IMR-90 (cell line): ENCODE results near the gene ZNF774. TPM values are rescaled to one million over a fixed set of nuclear protein-coding genes. Genes with fewer than 3 reads are reported as not detected.

ENCODE experiments used
- ATAC-seq: fragments of 200-7000 bp; cut with Tn5 transposase; 2 replicates; pipeline ENCODE4 v1.9.1; 2020; ENCODE audit warnings: low read depth, mild to moderate bottlenecking, moderate library complexity
- BruUV-seq: library from RNA; stranded (reverse); fragments of 400-500 nt; replicated peaks from 2 replicates; lab custom pipeline; 2021; lab: Mats Ljungman, UMichigan
- CTCF ChIA-PET: fragments of 300-600 bp; formaldehyde crosslinking; extraction: SDS; loops from one replicate; lab custom pipeline; 2021; ENCODE audit warnings: antibody characterized with exemption; lab: Yijun Ruan, JAX
- POLR2A ChIA-PET: fragments of 300-600 bp; sonication (Branson Sonifier 250); formaldehyde crosslinking; loops from one replicate; lab custom pipeline; 2022; ENCODE audit warnings: antibody characterized with exemption; ENCODE audit not compliant: unreplicated experiment; lab: Charles Lee
- DNase-seq: peaks from one replicate; pipeline ENCODE4 v3.0.0; 2013
- H2AFZ ChIP-seq: replicated peaks from 2 replicates; pipeline ENCODE3; 2013; ENCODE audit warnings: low read length, mild to moderate bottlenecking; ENCODE audit not compliant: poor library complexity
- H2AK5ac ChIP-seq: 2 replicates; pipeline ENCODE4 v1.6.1; 2013; ENCODE audit warnings: low read depth, low read length, inconsistent platforms
- H2AK9ac ChIP-seq: replicated peaks from 2 replicates; pipeline ENCODE3; 2013; ENCODE audit warnings: mild to moderate bottlenecking, low read depth, low read length, moderate library complexity; ENCODE audit not compliant: poor library complexity
- H2BK120ac ChIP-seq: 2 replicates; pipeline ENCODE4 v1.6.1; 2013; ENCODE audit warnings: low read depth, low read length, inconsistent platforms
- H2BK15ac ChIP-seq: 3 replicates; pipeline ENCODE4 v1.6.1; 2013; ENCODE audit warnings: low read depth, low read length, inconsistent platforms
- H2BK20ac ChIP-seq: 2 replicates; pipeline ENCODE4 v1.6.1; 2013; ENCODE audit warnings: low read depth, mild to moderate bottlenecking, inconsistent platforms, low read length, moderate library complexity
- H2BK5ac ChIP-seq: 2 replicates; pipeline ENCODE4 v1.6.1; 2013; ENCODE audit warnings: mild to moderate bottlenecking, low read depth, low read length, inconsistent platforms; ENCODE audit not compliant: poor library complexity, severe bottlenecking
- H3K14ac ChIP-seq: replicated peaks from 2 replicates; pipeline ENCODE4 v1.6.1; 2013; ENCODE audit warnings: low read depth, low read length, inconsistent platforms
- H3K18ac ChIP-seq: 2 replicates; pipeline ENCODE4 v1.6.1; 2013; ENCODE audit warnings: low read depth, low read length, control low read depth
- H3K23ac ChIP-seq: 2 replicates; pipeline ENCODE4 v1.6.1; 2013; ENCODE audit warnings: low read depth, low read length, inconsistent platforms
- H3K27ac ChIP-seq: 2 replicates; pipeline ENCODE4 v1.5.1; 2013; ENCODE audit warnings: mild to moderate bottlenecking, control low read depth, low read length; ENCODE audit not compliant: insufficient read depth
- H3K27me3 ChIP-seq: 2 replicates; pipeline ENCODE4 v1.6.1; 2013; ENCODE audit warnings: low read length; ENCODE audit not compliant: control insufficient read depth, insufficient read depth
- H3K36me3 ChIP-seq: 2 replicates; pipeline ENCODE4 v1.6.1; 2013; ENCODE audit warnings: low read length, mixed read lengths; ENCODE audit not compliant: control insufficient read depth, insufficient read depth
- H3K4ac ChIP-seq: 2 replicates; pipeline ENCODE4 v1.6.1; 2013; ENCODE audit warnings: low read depth, low read length, inconsistent platforms
- H3K4me1 ChIP-seq: 2 replicates; pipeline ENCODE4 v1.6.1; 2013; ENCODE audit warnings: low read length, mixed read lengths; ENCODE audit not compliant: control insufficient read depth, insufficient read depth
- H3K4me2 ChIP-seq: 2 replicates; pipeline ENCODE4 v1.6.1; 2013; ENCODE audit warnings: low read depth, mild to moderate bottlenecking, control low read depth, low read length, moderate library complexity
- H3K4me3 ChIP-seq: 2 replicates; pipeline ENCODE4 v1.5.1; 2013; ENCODE audit warnings: low read depth, mild to moderate bottlenecking, control low read depth, low read length, moderate library complexity; ENCODE audit not compliant: insufficient read depth
- H3K56ac ChIP-seq: 2 replicates; pipeline ENCODE4 v1.6.1; 2013; ENCODE audit warnings: low read length, inconsistent platforms; ENCODE audit not compliant: insufficient read depth; ENCODE audit errors: extremely low read depth
- H3K79me1 ChIP-seq, 2 experiments: 2 replicates each; pipeline ENCODE4 v1.6.1; 2013; ENCODE audit warnings: low read length in 2 of 2, inconsistent platforms in 1 of 2, low read depth in 1 of 2
- H3K9ac ChIP-seq: 2 replicates; pipeline ENCODE4 v1.6.1; 2013; ENCODE audit warnings: low read depth, low read length, control low read depth
- H3K9me1 ChIP-seq: 2 replicates; pipeline ENCODE4 v1.6.1; 2013; ENCODE audit warnings: low read length, inconsistent platforms; ENCODE audit not compliant: insufficient read depth
- H3K9me3 ChIP-seq: 2 replicates; pipeline ENCODE4 v1.6.1; 2013; ENCODE audit warnings: low read length; ENCODE audit not compliant: control insufficient read depth, insufficient read depth
- H4K20me1 ChIP-seq: 2 replicates; pipeline ENCODE4 v1.6.1; 2013; ENCODE audit warnings: low read length, inconsistent platforms; ENCODE audit not compliant: insufficient read depth
- H4K5ac ChIP-seq: 2 replicates; pipeline ENCODE4 v1.6.1; 2013; ENCODE audit warnings: mild to moderate bottlenecking, low read depth, low read length, control low read depth
- H4K8ac ChIP-seq, 2 experiments: 2 replicates each; pipeline ENCODE4 v1.6.1; 2013; ENCODE audit warnings: low read depth in 2 of 2, low read length in 2 of 2, control low read depth in 1 of 2, inconsistent platforms in 1 of 2
- H4K91ac ChIP-seq: 2 replicates; pipeline ENCODE4 v1.6.1; 2013; ENCODE audit warnings: low read depth, low read length, inconsistent platforms; ENCODE audit not compliant: insufficient read depth
- MAZ ChIP-seq: IDR thresholded peaks from 2 replicates; pipeline ENCODE4 v1.6.1; 2012; ENCODE audit warnings: low read depth, mild to moderate bottlenecking, low read length, improper control_type of control experiment, moderate library complexity, borderline replicate concordance
- RAD21 ChIP-seq: IDR thresholded peaks from 2 replicates; pipeline ENCODE4 v1.6.1; 2012; ENCODE audit warnings: low read length, improper control_type of control experiment
- WGBS, 2 experiments: methylation state at CpG; one replicate each; pipeline versions ENCODE4 v1.1.5 to v1.1.7; 2013; ENCODE audit warnings: missing lambda C conversion rate in 2 of 2; ENCODE audit not compliant: insufficient read length in 1 of 2; ENCODE audit errors: extremely low coverage in 2 of 2; 5-methylcytosine and 5-hydroxymethylcytosine counted together
- dilution Hi-C: fragments of 300-500 bp; cut with HindIII; formaldehyde crosslinking; loops from one replicate; pipeline ENCODE4 v1.14.3; 2018; ENCODE audit warnings: low sequenced_read_pairs; ENCODE audit not compliant: unreplicated experiment
- in situ Hi-C: fragments of 300-500 bp; cut with MboI; formaldehyde crosslinking; loops from 3 replicates; pipeline ENCODE4 v1.14.3; 2019; ENCODE audit warnings: low sequenced_read_pairs, inconsistent platforms, mixed read lengths
- intact Hi-C: fragments of 100-400 bp; cut with micrococcal nuclease; formaldehyde crosslinking; loops from 2 replicates; pipeline ENCODE4 v1.10.0; 2022
- polyA plus RNA-seq, 3 experiments: library from polyadenylated mRNA; depleted of rRNA; stranded (reverse); fragments of >200 nt; gene quantifications; 2 replicates each; pipeline ENCODE4 v1.2.3, GENCODE V29; 2012; ENCODE audit warnings: low replicate concordance in 1 of 3
- total RNA-seq: library from RNA; depleted of rRNA; stranded (reverse); fragments of >200 nt; gene quantifications from 2 replicates; pipeline ENCODE4 v1.2.3, GENCODE V29; 2012
- TF ChIP-seq, protein P1 (sequence below): conservative IDR thresholded peaks from 2 replicates; pipeline ENCODE4 v1.5.1; 2012; ENCODE audit warnings: mild to moderate bottlenecking, low read depth, low read length, improper control_type of control experiment

Gene ZNF774
- total and polyA plus RNA-seq, 2 of the 4 experiments (the other 2 are of a cell fraction): 0.91 to 1.1 TPM

- intact Hi-C loops: no loop called here
- H2BK120ac ChIP-seq: no peak overlapping the region
- no peaks in the 10 kb centered on the region for H3K27me3 ChIP-seq
- H4K8ac ChIP-seq: no peak overlapping the region
- TF ChIP-seq RAD21 (no peak), MAZ (no peak)
- TF ChIP-seq, protein P1, sequence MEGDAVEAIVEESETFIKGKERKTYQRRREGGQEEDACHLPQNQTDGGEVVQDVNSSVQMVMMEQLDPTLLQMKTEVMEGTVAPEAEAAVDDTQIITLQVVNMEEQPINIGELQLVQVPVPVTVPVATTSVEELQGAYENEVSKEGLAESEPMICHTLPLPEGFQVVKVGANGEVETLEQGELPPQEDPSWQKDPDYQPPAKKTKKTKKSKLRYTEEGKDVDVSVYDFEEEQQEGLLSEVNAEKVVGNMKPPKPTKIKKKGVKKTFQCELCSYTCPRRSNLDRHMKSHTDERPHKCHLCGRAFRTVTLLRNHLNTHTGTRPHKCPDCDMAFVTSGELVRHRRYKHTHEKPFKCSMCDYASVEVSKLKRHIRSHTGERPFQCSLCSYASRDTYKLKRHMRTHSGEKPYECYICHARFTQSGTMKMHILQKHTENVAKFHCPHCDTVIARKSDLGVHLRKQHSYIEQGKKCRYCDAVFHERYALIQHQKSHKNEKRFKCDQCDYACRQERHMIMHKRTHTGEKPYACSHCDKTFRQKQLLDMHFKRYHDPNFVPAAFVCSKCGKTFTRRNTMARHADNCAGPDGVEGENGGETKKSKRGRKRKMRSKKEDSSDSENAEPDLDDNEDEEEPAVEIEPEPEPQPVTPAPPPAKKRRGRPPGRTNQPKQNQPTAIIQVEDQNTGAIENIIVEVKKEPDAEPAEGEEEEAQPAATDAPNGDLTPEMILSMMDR: no peak
- no peak overlapping the region; the same call in 1 of the 2 replicates for H3K18ac ChIP-seq
- H3K9me3 ChIP-seq: no peaks in the 10 kb centered on the region
- no peak overlapping the region for H3K4me3 ChIP-seq
- H3K56ac ChIP-seq: no peak overlapping the region
- no peak overlapping the region for H2AFZ ChIP-seq
- no peak overlapping the region for H3K9ac ChIP-seq
- no peak overlapping the region for H2AK5ac ChIP-seq
- H4K91ac ChIP-seq: no peak overlapping the region
- no peak for ATAC-seq
- no peaks in the 10 kb centered on the region for H3K36me3 ChIP-seq
- CTCF ChIA-PET: interaction anchor here (1.5 kb wide), 1 partner anchor 13 kb away, joined by 3 read pairs; no protein-coding TSS in a partner anchor
- H3K4me2 ChIP-seq: no peak overlapping the region
- no CpG with 5 or more reads among the region's 1 CpG for WGBS, 2 experiments
- POLR2A ChIA-PET: interaction anchor here (0.6 kb wide), 2 partner anchors 533 to 628 kb away, joined by 3 to 6 read pairs; partner anchors contain the start of gene UNC45A
- H4K20me1 ChIP-seq: peaks cover 76% of the 10 kb centered on the region
- H3K23ac ChIP-seq: no peak overlapping the region
- peaks cover 8 to 45% of the 10 kb centered on the region in 2 experiments; a peak in 3 of 4 replicates for H3K79me1 ChIP-seq
- no peak overlapping the region for H2AK9ac ChIP-seq
- H2BK15ac ChIP-seq: no peak overlapping the region; the same call in 2 of the 3 replicates
- H3K27ac ChIP-seq: no peak overlapping the region
- no peak overlapping the region for H3K4ac ChIP-seq
- no TSS peak for BruUV-seq
- no peak overlapping the region for H4K5ac ChIP-seq
- in situ Hi-C loops: no loop called here
- dilution Hi-C loops: no loop called here
- peaks cover 9% of the 10 kb centered on the region for H3K9me1 ChIP-seq
- H3K14ac ChIP-seq: no peak overlapping the region
- peaks cover 18% of the 10 kb centered on the region for H3K4me1 ChIP-seq
- H2BK5ac ChIP-seq: peak overlapping the region; percentile 92
- no peak overlapping the region for H2BK20ac ChIP-seq
- no peak for DNase-seq
Observed at GRCh38 chr15:90401495-90401894, 49.4 kb downstream of the ZNF774 start.
